ENCODE results near the gene SPZ1. TPM values are rescaled to one million over a fixed set of nuclear protein-coding genes. Genes with fewer than 3 reads are reported as not detected.

Gene SPZ1
- total RNA-seq, 2 experiments from 2014 or later, result not detected

GRCh38 chr5:80302636-80303035, 17.2 kb upstream of the SPZ1 start:
- ChIA-PET POLR2A (no interaction called here), CTCF (no interaction called here)
- no peaks in the 10 kb centered on the region for H3K36me3 Mint-ChIP-seq (ENCODE audit: low read depth)
- ATAC-seq (no peak), DNase-seq (no peak)
- H3K4me1 Mint-ChIP-seq (ENCODE audit: low read depth), result no peaks in the 10 kb centered on the region
- H3K27me3 Mint-ChIP-seq, result no peaks in the 10 kb centered on the region
- no peak overlapping the region for H3K4me3 Mint-ChIP-seq
- H3K27ac Mint-ChIP-seq, result no peak overlapping the region
- H3K9me3 Mint-ChIP-seq, result no peaks in the 10 kb centered on the region
- intact Hi-C loops (cut with micrococcal nuclease), result no loop called here
- no peak for TF ChIP-seq CTCF (IDR thresholded peaks at IDR 0.05)

GRCh38 chr5:80308526-80308925, 11.3 kb upstream of the SPZ1 start:
- intact Hi-C loops (cut with micrococcal nuclease), result no loop called here
- DNase-seq, result no peak
- CTCF ChIA-PET, result interaction anchor here (0.7 to 3.3 kb wide), 19 partner anchors 10 to 384 kb away, joined by 3 to 55 read pairs (median 7); partner anchors contain the start of genes SERINC5 and SPZ1

GRCh38 chr5:80309871-80310665, 9.7 kb upstream of the SPZ1 start:
- Mint-ChIP-seq H3K4me3 (no peak overlapping the region), H3K27ac (no peak overlapping the region), H3K9me3 (peaks cover 1% of the 10 kb centered on the region), H3K4me1 (ENCODE audit: low read depth) (no peaks in the 10 kb centered on the region), H3K36me3 (ENCODE audit: low read depth) (no peaks in the 10 kb centered on the region), H3K27me3 (peaks cover 2% of the 10 kb centered on the region)
- ChIA-PET POLR2A (no interaction called here), CTCF (interaction anchor here (1.0 to 3.3 kb wide), 2 partner anchors 218 kb away, joined by 3 to 55 read pairs; no protein-coding TSS in a partner anchor)
- TF ChIP-seq CTCF (IDR thresholded peaks at IDR 0.05), result no peak
- ATAC-seq, result no peak
- intact Hi-C loops (cut with micrococcal nuclease), result no loop called here
- DNase-seq, result no peak

More at GRCh38 chr5:80308526-80308925, 11.3 kb upstream of the SPZ1 start:
- H3K27me3 Mint-ChIP-seq, result no peaks in the 10 kb centered on the region
- no peaks in the 10 kb centered on the region for H3K4me1 Mint-ChIP-seq (ENCODE audit: low read depth)
- no peak overlapping the region for H3K4me3 Mint-ChIP-seq
- no peak for TF ChIP-seq CTCF (IDR thresholded peaks at IDR 0.05)
- H3K27ac Mint-ChIP-seq, result no peak overlapping the region
- no peaks in the 10 kb centered on the region for H3K36me3 Mint-ChIP-seq (ENCODE audit: low read depth)
- no peak for ATAC-seq
- H3K9me3 Mint-ChIP-seq, result peaks cover 1% of the 10 kb centered on the region
- POLR2A ChIA-PET, result no interaction called here

GRCh38 chr5:80315244-80315643, 4.6 kb upstream of the SPZ1 start:
- H3K4me3 Mint-ChIP-seq, result no peak overlapping the region
- H3K27me3 Mint-ChIP-seq, result peaks cover 8% of the 10 kb centered on the region
- TF ChIP-seq CTCF (IDR thresholded peaks at IDR 0.05), result no peak
- ATAC-seq, result no peak
- CTCF ChIA-PET, result interaction anchor here (1.4 kb wide), 1 partner anchor 232 kb away, joined by 4 read pairs; no protein-coding TSS in a partner anchor
- intact Hi-C loops (cut with micrococcal nuclease), result no loop called here
- H3K27ac Mint-ChIP-seq, result no peak overlapping the region
- POLR2A ChIA-PET, result no interaction called here
- no peaks in the 10 kb centered on the region for H3K36me3 Mint-ChIP-seq (ENCODE audit: low read depth)
- no peak for DNase-seq
- H3K9me3 Mint-ChIP-seq, result no peaks in the 10 kb centered on the region
- no peaks in the 10 kb centered on the region for H3K4me1 Mint-ChIP-seq (ENCODE audit: low read depth)

- POLR2A ChIA-PET, result no interaction called here
- TF ChIP-seq CTCF (IDR thresholded peaks at IDR 0.05), result no peak
- no peak overlapping the region for H3K27ac Mint-ChIP-seq
- ATAC-seq, result no peak
- H3K36me3 Mint-ChIP-seq (ENCODE audit: low read depth), result no peaks in the 10 kb centered on the region
- intact Hi-C loops (cut with micrococcal nuclease), result no loop called here
- H3K27me3 Mint-ChIP-seq, result peaks cover 8% of the 10 kb centered on the region
- H3K9me3 Mint-ChIP-seq, result no peaks in the 10 kb centered on the region
- no peak overlapping the region for H3K4me3 Mint-ChIP-seq
- DNase-seq, result no peak
- CTCF ChIA-PET, result interaction anchor here (0.7 to 3.6 kb wide), 3 partner anchors 10 to 234 kb away, joined by 3 to 13 read pairs (median 5); no protein-coding TSS in a partner anchor
- no peaks in the 10 kb centered on the region for H3K4me1 Mint-ChIP-seq (ENCODE audit: low read depth)
Measured at GRCh38 chr5:80318212-80318611, 1.6 kb upstream of the SPZ1 start.

Measured in activated CD8-positive, alpha-beta T cell treated with anti-CD3 and anti-CD28 coated beads for 36 hours (primary cell).